Lower leg skin (tissue), 4 donors: ENCODE results near the gene SLC22A16. TPM values are rescaled to one million over a fixed set of nuclear protein-coding genes. Genes with fewer than 3 reads are reported as not detected.

ENCODE experiments used
- DNase-seq, 2 donors: peaks; one replicate each; pipeline ENCODE4 v3.0.0-alpha.2; 2019; ENCODE audit warnings: low spot score in 2 of 2
- H3K4me3 ChIP-seq: fragments of 200-600 bp; sonication (generic); 2 replicates; pipeline ENCODE4 v1.5.1; 2017; ENCODE audit warnings: mild to moderate bottlenecking, low read depth; ENCODE audit not compliant: poor library complexity, severe bottlenecking
- POLR2A ChIP-seq, 2 donors: fragments of 450-650 bp; IDR thresholded peaks; one replicate each; pipeline ENCODE4 v1.6.1; 2016 to 2017; ENCODE audit warnings: antibody characterized with exemption in 2 of 2, mild to moderate bottlenecking in 1 of 2, moderate library complexity in 1 of 2
- WGBS, 2 donors: methylation state at CpG; one replicate each; pipeline ENCODE4 v1.1.5; 2018; 5-methylcytosine and 5-hydroxymethylcytosine counted together
- intact Hi-C: fragments of 100-400 bp; cut with DNase I; formaldehyde crosslinking; loops from one replicate; pipeline ENCODE4 v1.15.0; 2023; ENCODE audit warnings: low total_unique reads
- total RNA-seq, 4 donors: library from RNA; depleted of rRNA; stranded (reverse); fragments of >200 nt; gene quantifications; one replicate each; pipeline ENCODE4 v1.1.0, GENCODE V29; 2016
- TF ChIP-seq, protein P1 (sequence below), 3 donors: fragments of 450-650 bp; IDR thresholded peaks; one replicate each; pipeline ENCODE4 v1.5.1; 2016; ENCODE audit warnings: antibody characterized with exemption in 3 of 3, mild to moderate bottlenecking in 3 of 3, moderate library complexity in 2 of 3

The SLC22A16 gene
- total RNA-seq, 4 donors from 2014 or later = 0.17 TPM; not detected in 3

DNA sequence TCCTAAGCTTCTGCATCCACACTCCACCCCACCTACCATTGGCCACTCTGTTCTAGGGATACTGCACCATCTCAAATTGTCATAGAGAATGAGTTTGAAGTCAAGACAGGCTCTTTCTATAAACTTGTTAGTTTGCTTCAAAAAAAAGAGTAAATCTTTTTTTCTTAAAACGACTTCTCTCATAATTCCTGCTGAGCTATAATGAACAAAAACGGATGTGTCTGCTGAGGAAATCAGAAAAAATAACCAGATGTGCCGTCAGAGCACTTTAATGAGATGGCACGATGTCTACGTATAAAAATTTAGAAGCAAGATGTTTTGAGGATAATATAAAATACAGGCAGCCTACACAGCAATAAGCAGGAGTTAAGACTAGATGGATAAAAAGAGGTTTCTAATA lies 37.1 kb downstream of the SLC22A16 start:
- WGBS, 2 donors = 43 to 56% methylated on average over 5 of the region's 5 CpGs
- TF ChIP-seq, protein P1, sequence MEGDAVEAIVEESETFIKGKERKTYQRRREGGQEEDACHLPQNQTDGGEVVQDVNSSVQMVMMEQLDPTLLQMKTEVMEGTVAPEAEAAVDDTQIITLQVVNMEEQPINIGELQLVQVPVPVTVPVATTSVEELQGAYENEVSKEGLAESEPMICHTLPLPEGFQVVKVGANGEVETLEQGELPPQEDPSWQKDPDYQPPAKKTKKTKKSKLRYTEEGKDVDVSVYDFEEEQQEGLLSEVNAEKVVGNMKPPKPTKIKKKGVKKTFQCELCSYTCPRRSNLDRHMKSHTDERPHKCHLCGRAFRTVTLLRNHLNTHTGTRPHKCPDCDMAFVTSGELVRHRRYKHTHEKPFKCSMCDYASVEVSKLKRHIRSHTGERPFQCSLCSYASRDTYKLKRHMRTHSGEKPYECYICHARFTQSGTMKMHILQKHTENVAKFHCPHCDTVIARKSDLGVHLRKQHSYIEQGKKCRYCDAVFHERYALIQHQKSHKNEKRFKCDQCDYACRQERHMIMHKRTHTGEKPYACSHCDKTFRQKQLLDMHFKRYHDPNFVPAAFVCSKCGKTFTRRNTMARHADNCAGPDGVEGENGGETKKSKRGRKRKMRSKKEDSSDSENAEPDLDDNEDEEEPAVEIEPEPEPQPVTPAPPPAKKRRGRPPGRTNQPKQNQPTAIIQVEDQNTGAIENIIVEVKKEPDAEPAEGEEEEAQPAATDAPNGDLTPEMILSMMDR (IDR thresholded peaks at IDR 0.05) = no peak
- TF ChIP-seq POLR2A (IDR thresholded peaks at IDR 0.05) = no peak
- no peak for DNase-seq
- no peak overlapping the region for H3K4me3 ChIP-seq
- intact Hi-C loops = no loop called here

DNA sequence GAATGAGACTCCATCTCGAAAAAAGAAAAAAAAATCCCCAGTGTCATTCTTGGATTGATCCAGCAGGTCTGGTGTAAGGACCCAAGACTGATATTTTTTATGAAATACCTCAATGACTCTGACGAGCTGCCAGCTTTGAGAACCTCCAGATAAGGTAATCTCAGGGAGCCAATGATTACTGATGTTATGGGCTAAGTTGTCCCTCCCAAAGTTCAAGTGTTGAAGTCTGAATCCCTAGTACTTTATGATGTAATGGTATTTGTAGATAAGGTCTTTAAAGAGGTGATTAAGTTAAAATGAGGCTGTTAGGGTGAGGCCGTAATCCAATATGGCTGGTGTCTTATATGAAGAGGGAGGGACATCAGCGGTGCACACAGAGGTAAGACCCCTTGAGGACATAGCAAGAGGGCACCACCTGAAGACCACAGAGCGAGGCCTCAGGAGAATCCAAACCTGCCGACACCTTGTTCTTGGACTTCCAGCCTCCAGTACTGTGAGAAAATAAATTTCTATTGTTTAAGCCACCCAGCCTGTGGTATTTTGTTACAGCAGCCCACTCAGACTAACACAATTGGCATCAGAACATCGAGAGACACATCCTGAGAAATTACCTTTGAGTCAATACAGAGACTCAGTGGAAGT lies 41.3 kb downstream of the SLC22A16 start:
- intact Hi-C loops = no loop called here
- TF ChIP-seq POLR2A (IDR thresholded peaks at IDR 0.05) = no peak
- TF ChIP-seq, protein P1 (IDR thresholded peaks at IDR 0.05) = no peak
- no peak overlapping the region for H3K4me3 ChIP-seq
- DNase-seq = no peak
- 88 to 90% methylated on average over 7 of the region's 7 CpGs for WGBS, 2 donors

- intact Hi-C loops = no loop called here
- no peak overlapping the region for H3K4me3 ChIP-seq
- no peak for TF ChIP-seq POLR2A (IDR thresholded peaks at IDR 0.05)
- TF ChIP-seq, protein P1 (IDR thresholded peaks at IDR 0.05) = no peak
- WGBS, 2 donors = 63 to 66% methylated on average over 3 of the region's 3 CpGs
- no peak for DNase-seq
These were observed 44.0 kb downstream of the SLC22A16 start for GRCh38 chr6:110432285-110432900.

DNA sequence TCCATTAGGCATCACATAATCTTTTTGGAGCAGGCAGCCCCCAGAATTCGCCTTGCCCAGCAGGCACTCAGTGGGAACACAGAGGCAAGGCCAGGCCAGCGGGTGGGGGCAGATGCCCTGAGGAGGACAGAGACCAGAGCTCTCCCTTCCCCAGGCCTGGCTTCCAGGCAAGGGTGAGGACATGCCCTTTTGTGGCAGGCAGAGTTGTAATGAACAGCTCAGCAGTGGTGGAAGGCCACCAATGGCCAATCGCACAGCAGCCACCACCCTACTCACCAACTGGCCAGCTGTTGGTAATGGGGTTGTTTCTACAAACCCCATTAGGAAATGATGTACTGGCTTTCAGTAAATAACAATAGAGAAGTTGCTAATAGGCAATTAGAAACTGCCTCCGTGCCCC lies 45.7 kb downstream of the SLC22A16 start:
- intact Hi-C loops = no loop called here
- DNase-seq = no peak
- H3K4me3 ChIP-seq = no peak overlapping the region
- WGBS, 2 donors = 91 to 98% methylated on average over 4 of the region's 4 CpGs
- TF ChIP-seq, protein P1 (IDR thresholded peaks at IDR 0.05) = no peak

- TF ChIP-seq, protein P1 (IDR thresholded peaks at IDR 0.05) = no peak
- no peak for TF ChIP-seq POLR2A (IDR thresholded peaks at IDR 0.05)
- WGBS, 2 donors = 46 to 47% methylated on average over 5 of the region's 5 CpGs
- no peak for DNase-seq
- no peak overlapping the region for H3K4me3 ChIP-seq
- intact Hi-C loops = no loop called here
These were observed 46.2 kb downstream of the SLC22A16 start for GRCh38 chr6:110430236-110430635.
